Liver (tissue), 2 donors: ENCODE measurements around the gene P3H4.

Experiments
- TF ChIP-seq, protein P1 (sequence below): IDR thresholded peaks from 2 replicates; pipeline ENCODE4 v1.6.1; 2016; ENCODE audit warnings: antibody characterized with exemption, mild to moderate bottlenecking
- TF ChIP-seq, protein P2 (sequence below): fragments of 150-350 bp; IDR thresholded peaks from 2 replicates; pipeline ENCODE4 v1.5.1; 2017; ENCODE audit warnings: improper control_type of control experiment, low read depth, low read length; ENCODE audit not compliant: missing input control
- TF ChIP-seq, protein P3 (sequence below): IDR thresholded peaks from 2 replicates; pipeline ENCODE4 v1.6.1; 2016; ENCODE audit warnings: antibody characterized with exemption
- donor health status: healthy.

DNA sequence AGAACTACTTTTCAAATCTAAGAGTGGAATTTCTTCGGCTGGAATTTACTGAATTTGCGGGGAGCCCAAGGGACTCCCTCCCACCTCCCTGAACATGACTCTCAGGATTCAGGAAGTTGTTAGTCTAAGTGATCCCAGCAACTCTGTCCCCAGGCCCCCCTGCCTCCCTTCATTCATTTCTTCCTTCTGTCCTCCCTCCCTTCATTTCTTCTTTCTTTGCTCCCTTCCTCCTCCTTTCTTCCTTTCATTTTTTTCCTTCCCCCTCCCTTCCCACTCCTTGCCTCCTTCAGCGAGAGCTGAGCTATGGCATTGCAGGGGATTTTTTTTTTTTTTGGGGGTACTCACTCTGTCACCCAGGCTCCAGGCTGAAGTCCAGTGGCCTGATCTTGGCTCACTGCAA is 14.4 kb downstream of the P3H4 start:
- TF ChIP-seq, protein P1, sequence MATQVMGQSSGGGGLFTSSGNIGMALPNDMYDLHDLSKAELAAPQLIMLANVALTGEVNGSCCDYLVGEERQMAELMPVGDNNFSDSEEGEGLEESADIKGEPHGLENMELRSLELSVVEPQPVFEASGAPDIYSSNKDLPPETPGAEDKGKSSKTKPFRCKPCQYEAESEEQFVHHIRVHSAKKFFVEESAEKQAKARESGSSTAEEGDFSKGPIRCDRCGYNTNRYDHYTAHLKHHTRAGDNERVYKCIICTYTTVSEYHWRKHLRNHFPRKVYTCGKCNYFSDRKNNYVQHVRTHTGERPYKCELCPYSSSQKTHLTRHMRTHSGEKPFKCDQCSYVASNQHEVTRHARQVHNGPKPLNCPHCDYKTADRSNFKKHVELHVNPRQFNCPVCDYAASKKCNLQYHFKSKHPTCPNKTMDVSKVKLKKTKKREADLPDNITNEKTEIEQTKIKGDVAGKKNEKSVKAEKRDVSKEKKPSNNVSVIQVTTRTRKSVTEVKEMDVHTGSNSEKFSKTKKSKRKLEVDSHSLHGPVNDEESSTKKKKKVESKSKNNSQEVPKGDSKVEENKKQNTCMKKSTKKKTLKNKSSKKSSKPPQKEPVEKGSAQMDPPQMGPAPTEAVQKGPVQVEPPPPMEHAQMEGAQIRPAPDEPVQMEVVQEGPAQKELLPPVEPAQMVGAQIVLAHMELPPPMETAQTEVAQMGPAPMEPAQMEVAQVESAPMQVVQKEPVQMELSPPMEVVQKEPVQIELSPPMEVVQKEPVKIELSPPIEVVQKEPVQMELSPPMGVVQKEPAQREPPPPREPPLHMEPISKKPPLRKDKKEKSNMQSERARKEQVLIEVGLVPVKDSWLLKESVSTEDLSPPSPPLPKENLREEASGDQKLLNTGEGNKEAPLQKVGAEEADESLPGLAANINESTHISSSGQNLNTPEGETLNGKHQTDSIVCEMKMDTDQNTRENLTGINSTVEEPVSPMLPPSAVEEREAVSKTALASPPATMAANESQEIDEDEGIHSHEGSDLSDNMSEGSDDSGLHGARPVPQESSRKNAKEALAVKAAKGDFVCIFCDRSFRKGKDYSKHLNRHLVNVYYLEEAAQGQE, result no peak
- TF ChIP-seq, protein P2, sequence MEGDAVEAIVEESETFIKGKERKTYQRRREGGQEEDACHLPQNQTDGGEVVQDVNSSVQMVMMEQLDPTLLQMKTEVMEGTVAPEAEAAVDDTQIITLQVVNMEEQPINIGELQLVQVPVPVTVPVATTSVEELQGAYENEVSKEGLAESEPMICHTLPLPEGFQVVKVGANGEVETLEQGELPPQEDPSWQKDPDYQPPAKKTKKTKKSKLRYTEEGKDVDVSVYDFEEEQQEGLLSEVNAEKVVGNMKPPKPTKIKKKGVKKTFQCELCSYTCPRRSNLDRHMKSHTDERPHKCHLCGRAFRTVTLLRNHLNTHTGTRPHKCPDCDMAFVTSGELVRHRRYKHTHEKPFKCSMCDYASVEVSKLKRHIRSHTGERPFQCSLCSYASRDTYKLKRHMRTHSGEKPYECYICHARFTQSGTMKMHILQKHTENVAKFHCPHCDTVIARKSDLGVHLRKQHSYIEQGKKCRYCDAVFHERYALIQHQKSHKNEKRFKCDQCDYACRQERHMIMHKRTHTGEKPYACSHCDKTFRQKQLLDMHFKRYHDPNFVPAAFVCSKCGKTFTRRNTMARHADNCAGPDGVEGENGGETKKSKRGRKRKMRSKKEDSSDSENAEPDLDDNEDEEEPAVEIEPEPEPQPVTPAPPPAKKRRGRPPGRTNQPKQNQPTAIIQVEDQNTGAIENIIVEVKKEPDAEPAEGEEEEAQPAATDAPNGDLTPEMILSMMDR, result no peak
- TF ChIP-seq, protein P3, sequence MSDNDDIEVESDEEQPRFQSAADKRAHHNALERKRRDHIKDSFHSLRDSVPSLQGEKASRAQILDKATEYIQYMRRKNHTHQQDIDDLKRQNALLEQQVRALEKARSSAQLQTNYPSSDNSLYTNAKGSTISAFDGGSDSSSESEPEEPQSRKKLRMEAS, result no peak
